NCI-H748 treated with DMSO at 0.1 percent for 48 hours (cell line): ENCODE measurements around the gene IFT122.
"Not testable (repeated sequence)": the region's sequence is repeated elsewhere in the genome, so short reads cannot be mapped to it uniquely, and the experiment has no call there.

Experiments used
- DNase-seq: peaks from one replicate; lab custom pipeline; 2025; lab: John Stamatoyannopoulos, UW

IFT122 gene

DNA sequence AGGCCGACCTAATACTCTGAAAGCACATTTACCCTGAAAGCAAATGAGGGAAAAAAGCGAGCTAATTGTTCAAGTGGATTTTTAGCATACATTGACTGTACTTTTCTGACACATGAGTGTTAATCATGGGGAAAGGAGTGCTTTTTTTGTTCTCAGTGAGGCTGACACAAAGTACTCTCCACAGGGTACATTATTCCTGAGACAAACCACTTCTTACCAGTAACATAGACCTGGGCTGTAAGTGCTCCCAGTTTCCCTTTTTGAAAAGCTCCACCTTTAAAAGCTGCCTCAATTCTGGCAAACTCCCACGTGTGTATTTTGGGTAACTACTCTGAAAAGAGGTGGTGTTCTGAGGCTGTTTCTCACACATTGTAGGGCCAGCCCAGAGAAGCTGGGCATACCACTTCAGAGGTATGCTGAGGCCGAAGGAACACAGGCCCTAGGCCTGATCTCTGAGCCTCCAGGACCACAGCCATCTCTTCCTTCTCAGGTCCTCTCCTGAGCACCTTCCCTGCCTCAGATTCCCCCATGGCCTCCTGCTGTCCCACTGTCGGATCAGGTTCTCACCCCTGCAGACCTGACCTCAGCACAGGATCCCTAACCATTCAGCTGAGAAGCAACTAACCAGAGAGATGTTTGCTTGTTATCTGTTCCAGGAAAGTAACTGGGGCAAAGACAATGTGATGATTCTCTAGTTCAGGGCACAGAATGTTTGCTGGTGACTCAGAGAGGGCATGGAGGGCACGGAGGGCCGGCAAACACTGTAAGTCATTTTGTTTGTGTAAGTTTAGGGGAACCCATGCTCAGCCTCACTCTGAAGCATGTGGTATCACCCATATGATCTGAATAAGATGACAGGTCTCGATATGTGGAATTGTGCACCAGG lies 58.8 kb downstream of the IFT122 start:
- not testable (repeated sequence) for DNase-seq

DNA sequence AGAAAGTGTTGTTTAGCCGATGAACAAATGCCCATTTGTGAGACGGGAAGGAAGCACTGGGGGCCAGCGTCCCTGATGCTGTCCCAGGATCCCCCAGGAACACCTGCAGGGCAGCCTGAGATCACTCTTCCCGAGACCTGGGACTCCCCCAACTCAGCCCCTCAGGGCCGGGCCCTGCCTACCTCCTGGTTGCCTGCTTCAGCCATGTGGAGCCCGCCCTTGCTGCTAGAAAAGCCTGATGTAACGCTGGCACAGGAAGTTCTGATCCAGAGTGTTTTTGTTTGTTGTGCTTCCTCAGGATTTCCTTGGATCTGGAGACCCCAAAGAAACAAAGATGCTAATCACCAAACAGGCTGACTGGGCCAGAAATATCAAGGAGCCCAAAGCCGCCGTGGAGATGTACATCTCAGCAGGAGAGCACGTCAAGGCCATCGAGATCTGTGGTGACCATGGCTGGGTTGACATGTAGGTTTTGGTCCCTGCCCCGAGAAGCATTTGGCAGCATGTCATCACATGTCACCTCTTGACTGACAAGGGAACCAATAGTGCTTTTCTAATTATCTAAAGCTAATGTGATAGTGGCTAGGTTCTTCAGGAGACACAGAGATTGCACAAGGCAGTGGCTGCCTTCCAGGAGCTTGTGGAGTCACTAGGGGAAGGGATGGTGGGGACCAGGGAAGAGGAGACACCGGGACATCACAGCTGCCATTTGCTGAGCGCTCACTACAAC lies 59.7 kb downstream of the IFT122 start:
- DNase-seq = not testable (repeated sequence)

GRCh38 chr3:129500334-129500658 lies 60.3 kb downstream of the IFT122 start:
- DNase-seq = no peak

- no peak for DNase-seq
Measured at GRCh38 chr3:129501630-129502029, 61.6 kb downstream of the IFT122 start.

GRCh38 chr3:129502641-129503408 lies 62.8 kb downstream of the IFT122 start:
- no peak for DNase-seq

GRCh38 chr3:129503471-129504291 lies 63.7 kb downstream of the IFT122 start:
- no peak for DNase-seq

DNA sequence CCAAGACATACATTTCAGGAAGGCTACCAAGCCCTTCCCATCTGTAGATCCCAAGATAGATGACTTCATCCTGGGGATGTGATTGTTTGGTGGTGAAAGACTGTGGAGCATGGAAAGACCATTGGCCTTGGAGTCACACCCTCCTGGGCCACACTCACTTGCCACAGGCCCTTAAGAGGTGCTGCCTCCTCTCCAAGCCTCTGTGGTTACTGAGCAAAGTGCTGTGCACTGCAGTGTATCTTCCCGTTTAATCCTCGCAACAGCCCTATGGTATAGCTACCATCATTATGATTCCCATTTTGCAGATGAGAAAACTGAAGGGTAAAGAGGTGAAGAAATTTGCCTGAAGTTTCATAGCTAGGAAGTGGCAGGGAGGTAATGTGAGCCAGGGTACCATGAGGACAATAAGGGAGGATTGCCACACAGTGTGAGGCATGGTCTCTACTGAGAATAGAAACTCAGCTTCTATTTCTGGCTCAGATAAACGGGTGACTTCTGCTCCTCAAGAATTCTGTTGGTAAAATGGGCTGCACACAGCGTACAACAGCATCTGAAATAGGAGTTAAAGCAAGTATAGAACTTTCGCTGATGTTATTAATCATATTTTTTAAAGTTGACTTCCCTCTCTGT lies 64.6 kb downstream of the IFT122 start:
- DNase-seq = no peak

DNA sequence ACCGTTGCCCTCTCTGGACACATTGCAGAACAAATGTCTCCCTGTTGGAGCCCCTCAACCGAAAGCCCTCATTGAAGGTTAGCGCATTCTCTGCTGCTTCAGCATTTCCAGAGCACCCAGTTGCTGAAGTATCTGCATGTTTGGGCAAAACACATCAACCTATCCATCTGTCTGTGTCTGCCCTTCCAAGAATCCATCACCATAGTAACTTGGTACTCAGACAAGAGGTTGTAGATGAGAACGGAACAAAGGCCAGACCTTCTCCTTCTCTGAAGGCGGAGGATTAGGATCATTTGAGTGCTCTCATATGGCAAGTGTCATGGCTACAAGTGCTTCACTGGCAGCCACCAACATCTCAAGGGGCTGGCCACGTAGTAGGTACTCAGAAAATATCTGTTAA lies 65.3 kb downstream of the IFT122 start:
- DNase-seq = no peak

DNA sequence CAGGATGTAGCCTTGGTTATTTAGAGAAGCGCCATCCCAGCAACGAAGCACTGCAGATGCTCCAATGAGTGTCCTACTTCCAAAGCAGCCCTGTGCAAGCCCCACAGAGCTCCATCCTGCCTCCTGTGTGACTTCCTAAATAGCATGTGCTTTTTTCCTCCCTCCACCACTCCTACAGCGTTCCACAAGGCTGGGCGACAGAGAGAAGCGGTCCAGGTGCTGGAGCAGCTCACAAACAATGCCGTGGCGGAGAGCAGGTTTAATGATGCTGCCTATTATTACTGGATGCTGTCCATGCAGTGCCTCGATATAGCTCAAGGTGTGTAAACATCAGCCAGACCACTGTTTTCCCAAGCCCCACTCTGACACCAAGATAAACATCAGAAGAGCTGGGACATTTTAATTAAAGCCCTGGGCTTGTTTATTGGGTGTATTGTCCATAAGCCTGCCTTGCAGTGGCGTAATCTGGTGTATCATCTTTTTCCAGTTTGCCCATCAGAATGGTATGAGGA lies 66.3 kb downstream of the IFT122 start:
- DNase-seq = peak; percentile 72

DNA sequence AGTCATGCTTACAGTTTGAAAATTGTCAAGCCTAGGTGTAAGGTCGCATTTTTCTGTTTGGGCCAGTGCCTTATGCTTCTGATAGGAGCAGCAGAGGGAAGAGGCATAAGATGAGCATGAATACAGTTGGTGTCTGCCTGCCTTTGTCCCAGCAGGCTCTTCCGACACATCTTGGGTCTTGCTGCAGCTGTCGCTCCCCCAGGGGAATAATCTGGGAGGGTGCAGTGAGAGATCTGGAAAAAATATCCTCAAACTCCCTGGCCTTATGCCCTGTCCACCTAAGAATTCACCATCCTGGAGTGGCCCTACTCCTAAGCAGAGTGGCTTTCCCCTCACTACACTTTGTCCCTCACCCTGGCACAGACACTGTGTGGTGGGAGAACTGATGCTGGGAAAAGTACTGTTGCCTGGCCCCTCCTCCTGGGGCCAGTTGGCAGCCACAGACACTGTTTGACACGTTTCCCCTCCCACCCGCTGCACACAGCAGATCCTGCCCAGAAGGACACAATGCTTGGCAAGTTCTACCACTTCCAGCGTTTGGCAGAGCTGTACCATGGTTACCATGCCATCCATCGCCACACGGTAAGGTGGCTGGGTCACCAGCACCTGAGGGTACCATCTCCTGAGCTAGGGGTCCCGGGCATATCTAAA lies 67.3 kb downstream of the IFT122 start:
- no peak for DNase-seq

- DNase-seq = no peak
Measured at GRCh38 chr3:129512595-129512994, 72.6 kb downstream of the IFT122 start.

- DNase-seq = no peak
Measured at GRCh38 chr3:129513705-129514104, 73.7 kb downstream of the IFT122 start.

- no peak for DNase-seq
Measured at GRCh38 chr3:129514110-129514509, 74.1 kb downstream of the IFT122 start.

- no peak for DNase-seq
Measured at GRCh38 chr3:129514563-129514962, 74.5 kb downstream of the IFT122 start.

DNA sequence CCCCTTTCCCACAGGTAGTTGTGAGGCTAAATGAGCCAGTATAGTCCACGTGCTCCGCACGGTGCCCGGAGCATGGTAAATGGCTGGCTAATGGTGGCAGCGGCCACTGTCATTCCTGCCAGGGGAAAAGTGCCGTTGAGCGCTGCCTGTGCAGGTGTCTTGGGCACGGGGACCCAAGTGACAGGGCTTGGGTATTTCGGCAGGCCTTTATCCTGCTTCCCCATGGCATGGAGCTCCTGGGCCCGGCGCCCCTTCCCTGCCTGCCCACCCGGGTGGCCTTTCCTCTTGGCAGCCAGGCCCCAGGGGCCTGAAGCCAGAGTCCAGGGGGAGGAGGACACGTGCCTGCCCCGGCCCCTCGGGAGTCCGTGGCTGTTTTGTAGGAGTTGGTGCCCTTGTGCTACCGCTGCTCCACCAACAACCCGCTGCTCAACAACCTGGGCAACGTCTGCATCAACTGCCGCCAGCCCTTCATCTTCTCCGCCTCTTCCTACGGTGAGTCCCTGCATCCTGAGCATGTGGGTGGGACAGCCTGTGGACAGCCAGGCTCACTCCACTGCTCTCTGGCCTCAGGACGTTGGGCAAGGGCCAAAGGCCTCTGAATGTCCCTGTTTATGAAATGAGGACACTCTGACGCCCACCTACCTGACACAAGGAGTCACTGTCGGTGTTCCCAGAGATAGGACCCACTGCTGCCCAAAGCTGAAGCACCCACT lies 75.2 kb downstream of the IFT122 start:
- not testable (repeated sequence) for DNase-seq

GRCh38 chr3:129515821-129516432 lies 75.9 kb downstream of the IFT122 start:
- DNase-seq = not testable (repeated sequence)

- DNase-seq = no peak
Measured at GRCh38 chr3:129517516-129517915, 77.5 kb downstream of the IFT122 start.

GRCh38 chr3:129518038-129518561 lies 78.1 kb downstream of the IFT122 start:
- no peak for DNase-seq

DNA sequence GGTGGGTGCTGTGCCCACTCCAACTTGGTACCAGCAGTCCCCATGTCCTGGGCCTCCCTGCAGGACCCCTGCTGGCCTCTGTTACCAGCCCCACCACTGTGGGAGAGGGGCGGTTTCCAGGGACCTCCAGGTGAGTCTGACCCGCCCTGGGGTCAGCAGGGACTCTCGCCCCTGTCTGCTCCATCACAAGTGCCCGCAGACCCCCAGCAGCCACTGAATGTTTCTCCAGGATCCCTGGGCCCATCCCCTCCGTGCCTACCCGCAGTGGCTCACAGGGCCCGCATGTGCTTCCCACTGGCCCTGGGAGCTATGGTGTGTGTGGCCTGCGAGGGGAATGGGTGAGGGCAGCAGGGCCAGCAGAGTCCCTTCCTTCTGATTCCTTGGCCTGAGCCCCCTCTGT lies 78.6 kb downstream of the IFT122 start:
- DNase-seq = no peak
